OCI-M2 (cell line): ENCODE measurements around the gene APBB2.

Source experiments
- DNase-seq: peaks from one replicate; lab custom pipeline; 2025; ENCODE audit not compliant: unreplicated experiment; lab: John Stamatoyannopoulos, UW

APBB2 gene

DNA sequence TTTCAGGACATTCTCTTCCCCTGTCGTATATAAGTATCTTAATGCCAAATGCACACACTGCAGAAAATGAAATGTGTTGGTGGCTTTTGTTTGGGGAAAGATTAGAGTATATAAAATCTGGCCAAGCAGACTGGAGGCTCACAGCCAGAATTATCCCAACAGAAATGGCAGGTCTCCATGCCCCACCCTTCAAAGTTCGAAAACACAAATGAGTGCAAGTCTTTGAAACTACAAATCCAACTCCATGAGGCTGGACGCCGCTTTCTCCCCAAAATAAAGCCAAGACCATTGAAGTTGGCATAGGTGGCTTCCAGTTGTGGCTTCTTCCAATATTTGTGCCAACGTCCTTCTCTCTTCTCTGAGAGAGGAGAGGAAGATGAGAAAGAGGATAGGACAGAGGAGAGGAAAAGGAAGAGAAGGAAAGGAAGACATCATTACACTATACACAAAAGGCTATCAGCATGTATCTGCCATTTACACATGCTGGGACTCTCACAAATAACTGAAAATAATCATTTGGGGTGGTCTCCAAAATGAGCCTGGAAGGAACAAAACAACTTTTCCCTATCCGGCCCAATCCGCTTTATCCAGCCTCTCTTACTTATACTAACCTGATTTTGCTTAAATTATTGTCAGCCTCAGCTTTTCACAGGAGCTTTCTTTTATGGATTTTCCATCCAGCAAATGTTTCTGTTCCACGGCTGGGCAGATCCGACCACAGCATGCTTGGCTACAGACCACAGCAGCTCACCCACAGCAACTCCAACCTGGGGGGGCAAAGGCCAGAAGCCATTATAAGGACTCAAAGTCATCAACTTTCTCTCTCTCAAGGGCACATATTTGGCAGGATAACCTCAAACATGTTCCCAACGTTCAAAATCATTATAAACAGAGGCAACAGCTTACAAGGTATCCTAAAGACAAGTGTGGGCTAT is 71.7 kb downstream of the APBB2 start:
- no peak for DNase-seq

DNA sequence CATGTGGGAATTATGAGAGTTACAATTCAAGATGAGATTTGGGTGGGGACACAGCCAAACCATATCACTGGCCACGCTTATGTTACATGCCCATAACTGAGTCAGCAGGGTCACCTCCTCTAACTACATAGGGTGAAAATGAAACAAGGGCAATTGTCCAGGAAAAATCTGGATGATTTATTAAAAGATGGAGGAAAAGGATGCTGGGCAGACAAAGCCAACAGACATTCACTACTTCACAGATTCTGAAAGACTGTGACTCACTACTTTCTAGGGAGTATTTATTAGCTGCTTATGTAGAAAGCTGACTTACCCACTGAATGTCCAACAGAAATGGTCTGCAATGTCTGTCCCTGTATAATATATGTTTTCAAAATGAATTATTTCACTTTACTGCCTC is 72.4 kb downstream of the APBB2 start:
- no peak for DNase-seq

DNA sequence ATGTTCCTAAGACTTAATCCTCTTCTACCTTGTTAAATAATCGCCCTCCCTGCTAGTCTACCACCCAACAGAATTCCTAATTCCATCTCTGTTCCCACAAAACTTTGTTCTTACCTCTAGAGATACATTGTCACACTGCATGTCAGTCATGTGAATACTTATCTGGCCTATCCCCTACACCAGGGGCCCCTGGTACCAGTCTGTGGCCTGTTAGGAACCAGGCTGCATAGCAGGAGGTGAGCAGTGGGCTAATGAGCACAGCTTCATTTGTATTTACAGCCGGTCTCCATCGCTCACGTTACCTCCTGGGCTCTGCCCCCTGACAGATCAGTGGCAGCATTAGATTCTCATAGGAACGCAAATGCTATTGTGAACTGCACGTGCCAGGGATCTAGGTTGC is 73.9 kb downstream of the APBB2 start:
- DNase-seq: no peak

DNA sequence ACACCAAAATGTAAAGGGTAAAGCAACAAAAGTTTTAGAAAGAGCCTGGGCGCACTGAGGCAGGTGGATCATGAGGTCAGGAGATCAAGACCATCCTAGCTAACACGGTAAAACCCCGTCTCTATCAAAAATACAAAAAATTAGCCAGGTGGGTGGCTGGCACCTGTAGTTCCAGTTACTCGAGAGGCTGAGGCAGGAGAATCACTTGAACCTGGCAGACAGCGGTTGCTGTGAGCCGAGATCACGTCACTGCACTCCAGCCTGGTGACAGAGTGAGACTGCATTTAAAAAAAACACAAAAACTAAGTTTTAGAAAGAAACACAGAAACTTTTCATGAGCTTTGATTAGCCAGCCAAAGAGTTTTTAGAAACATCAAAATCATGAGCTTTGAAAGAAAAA is 76.5 kb downstream of the APBB2 start:
- no peak for DNase-seq

GRCh38 chr4:41136456-41136855 is 77.9 kb downstream of the APBB2 start:
- DNase-seq: no peak

DNA sequence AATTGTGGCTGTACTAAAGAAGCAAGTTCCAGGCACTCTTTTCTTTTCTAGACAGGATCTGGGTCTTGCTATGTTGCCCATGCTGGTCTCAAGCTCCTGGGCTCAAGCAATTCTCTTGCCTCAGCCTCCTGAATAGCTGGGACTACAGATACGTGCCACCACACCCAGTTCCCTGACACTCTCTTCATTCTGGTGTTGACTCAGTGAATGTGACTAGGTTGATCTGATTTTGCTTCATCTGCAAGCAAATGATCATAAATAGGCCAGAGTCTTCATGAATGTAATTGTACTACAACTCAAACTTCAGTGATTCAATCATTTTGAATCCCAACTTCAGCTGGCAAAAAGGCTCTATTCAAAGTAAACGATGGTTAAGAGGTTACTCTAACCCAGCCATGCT is 78.5 kb downstream of the APBB2 start:
- no peak for DNase-seq

GRCh38 chr4:41134581-41134980 is 79.8 kb downstream of the APBB2 start:
- DNase-seq: no peak

DNA sequence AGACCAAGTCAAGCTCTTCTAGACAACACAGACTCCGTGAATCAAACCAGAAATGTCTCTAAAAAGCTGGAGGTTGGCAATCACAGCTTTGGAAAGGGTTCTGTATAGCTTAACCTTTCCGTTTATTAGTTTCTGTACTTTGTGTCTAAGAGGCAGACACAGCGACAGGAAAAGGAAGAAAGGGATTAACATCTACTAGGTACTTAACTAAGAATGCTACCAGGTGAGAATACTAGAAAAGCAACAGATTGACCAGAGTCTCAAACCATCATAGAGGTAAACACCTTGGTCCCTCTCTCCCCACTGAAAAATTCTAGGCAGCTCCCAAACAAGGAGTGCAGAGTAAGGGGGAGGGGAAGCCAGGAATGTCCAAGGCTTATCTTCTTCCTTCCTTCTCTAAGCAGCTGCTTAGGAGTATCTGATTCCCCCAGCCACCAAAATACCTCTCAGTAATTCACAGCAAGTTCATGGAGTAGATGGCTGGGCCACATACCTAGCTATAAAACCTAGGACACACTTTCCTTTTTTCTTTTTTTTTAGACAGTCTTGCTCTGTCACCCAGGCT is 80.8 kb downstream of the APBB2 start:
- DNase-seq: no peak

DNA sequence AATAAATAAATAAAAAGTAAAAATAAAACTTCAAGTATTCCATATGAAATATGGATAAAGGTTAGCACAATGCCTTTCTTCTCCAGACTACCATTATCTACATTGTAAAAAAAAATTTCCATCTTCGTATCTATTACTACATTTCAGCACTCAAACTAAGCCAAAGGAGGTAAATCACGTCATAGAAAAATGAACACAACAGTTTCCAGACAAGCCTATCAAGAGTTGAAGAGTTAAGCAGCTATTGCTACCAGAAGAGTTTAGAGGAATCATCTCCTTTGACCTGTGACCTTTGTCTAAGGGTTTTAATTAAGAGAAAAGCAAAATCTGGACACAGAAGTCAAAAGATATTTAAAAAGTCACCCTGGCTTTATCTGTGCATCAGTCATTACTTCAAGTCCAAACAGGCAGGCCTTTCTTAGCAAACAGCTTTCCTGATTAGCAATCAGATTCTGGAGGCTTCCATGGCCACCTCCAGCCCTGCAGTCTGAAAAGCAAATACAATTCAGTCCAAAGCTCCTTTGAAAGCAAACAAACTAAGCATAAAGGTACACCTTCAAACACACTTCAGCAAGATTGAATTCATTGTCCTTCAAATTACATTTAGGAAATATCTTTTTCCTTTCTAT is 82.2 kb downstream of the APBB2 start:
- DNase-seq: no peak

DNA sequence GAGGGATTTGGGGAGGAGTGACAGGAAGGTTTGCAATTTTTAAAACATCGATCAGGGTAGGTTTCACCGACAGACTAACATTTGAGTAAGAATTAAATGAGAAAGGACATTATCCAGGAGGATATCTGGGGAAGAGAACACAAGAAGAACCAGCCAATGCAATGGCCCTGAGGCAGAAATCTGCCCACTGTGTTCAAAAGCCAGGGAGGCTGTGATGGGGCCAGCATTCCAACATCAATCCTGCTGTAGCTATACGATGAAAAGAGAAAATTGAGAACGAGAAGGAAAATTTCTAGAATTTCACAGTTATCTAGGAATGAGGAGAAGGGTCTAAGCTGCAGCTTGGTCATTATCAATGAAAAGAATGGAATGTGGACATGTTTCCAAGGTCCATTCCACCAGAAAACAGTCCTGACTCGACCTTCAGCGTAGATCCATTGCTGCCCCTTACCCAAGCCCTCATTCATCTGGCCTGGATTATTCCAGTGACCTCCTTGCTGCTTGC is 84.4 kb downstream of the APBB2 start:
- DNase-seq: no peak

- no peak for DNase-seq
Measured at GRCh38 chr4:41129128-41129754, 85.1 kb downstream of the APBB2 start.

DNA sequence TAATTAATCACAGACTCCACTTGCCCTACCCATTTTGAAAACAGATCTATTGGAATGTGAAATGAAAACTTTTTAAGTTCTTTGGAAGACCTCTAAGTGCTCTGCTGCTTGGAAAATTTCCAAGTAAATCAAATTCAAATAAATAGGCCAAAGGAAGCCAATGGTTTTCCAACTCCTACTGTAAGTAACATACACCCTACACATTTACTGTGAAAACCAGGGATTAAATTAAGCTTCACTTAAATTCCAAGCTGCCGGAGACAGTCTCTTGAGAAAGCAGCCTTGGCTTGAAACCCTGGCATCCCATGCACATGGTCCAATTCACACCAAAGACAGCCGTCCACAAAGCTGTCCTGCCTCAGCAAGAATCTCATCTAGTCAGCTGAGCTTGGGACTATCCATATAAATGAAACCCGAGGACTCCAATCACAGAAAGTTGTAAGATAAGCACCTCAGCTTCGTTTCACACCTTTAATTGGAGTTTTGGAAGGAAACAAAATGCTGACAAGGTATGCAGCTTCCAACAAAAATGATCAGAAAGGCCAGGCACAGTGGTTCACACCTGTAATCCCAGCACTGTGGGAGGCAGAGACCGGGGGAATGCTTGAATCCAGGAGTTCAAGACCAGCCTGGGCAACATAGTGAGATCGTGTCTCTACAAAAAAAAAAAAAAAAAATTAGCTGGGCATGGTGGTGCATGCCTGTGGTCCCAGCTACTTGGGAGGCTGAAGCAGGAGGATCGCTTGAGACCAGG is 88.6 kb downstream of the APBB2 start:
- DNase-seq: no peak

- no peak for DNase-seq
Measured at GRCh38 chr4:41124916-41125548, 89.3 kb downstream of the APBB2 start.

DNA sequence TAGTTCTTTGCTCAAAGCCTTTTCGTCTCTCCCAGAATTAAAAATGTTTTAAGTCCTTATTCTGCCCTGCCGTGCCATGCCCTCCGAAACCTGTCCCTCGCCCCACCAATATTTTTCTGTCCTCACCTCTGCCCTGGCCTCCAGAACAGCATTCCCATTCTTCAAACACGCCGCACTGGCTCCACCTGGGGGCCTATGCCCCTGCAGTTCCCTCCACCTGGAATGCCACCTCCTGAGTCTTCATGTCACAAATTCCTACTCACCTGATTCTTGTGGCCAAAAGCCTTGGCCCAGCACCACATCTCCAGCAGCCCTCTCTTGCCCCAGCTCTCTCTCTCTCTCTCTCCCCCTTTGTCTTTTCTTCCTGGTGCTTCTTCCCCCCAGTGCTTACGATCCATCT is 91.6 kb downstream of the APBB2 start:
- no peak for DNase-seq

DNA sequence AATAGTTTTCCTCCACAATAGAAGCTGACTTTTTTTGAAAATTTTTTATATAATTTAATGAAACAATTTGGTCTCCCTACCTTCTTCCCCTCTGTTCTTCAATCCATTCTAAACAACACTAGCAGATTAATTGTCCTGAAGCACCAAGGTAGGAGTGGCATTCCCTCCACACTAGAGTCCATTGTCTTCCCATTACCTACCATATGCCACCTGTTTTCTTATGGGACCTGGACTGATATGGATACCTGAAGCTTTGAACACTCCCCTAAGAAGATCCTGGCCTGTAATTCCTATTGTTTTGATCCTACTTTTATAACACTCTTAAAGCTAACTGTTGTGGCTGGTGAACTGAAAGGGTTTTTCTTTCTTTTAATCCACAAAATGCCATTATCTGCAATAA is 92.0 kb downstream of the APBB2 start:
- no peak for DNase-seq

DNA sequence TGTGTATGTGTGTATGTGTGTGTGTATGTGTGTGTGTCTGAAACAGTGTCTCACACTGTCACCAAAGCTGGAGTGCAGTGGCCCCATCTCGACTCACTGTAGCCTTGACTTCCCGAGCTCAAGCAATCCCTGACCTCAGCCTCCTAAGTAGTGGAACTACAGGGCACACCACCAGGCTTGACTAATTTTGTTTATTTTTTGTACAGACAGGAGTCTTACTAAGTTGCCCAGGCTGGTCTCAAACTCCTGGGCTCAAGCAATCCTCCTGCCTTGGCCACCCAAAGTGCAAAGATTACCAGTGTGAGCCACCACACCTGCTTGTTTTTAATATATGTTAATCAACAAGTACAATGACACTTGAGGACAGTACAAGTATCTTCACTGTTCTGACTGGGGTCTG is 92.4 kb downstream of the APBB2 start:
- no peak for DNase-seq

DNA sequence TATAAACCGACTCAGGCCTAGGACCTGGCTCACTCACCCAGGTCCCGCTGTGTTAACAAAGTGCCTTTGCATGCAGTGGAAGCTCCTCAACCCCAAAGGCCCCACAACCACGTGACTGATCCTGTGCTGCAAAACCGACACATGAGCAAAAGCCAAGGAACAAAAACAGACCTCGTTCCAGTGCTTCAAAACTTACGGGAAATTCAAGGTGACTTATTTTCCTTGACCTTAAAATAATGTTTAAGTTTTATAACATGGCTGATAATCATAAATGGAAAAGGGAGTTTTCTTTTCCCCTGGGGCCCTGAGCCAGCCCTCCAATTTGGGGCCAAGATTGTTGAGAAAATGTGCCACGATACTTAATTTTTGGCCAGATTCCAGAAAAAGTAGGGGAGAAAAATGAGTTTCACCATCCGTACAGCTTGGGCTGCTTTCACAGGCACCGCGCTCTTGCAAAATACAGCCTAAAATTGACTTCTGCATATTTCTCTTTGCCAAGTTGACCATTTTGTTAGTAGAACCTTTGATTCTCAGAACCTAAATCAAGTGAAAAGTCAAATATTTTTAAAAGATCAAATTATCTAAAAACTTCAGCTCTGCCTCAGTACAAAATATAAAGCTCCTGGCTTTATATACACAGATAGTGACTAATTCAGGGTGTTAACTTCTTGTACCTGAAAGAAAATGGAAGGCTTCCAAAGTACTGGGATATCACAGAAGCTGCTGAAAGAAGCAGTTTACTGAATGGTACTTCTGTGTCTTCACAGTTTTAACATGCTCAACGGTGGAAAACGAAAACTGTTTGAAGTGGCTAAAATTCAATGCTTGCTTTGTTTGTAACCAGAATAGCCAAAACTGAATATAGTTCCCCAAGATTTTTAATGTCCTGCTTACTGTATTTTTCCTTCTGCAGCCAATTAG is 93.8 kb downstream of the APBB2 start:
- DNase-seq: no peak

GRCh38 chr4:41119867-41120295 is 94.5 kb downstream of the APBB2 start:
- DNase-seq: no peak

DNA sequence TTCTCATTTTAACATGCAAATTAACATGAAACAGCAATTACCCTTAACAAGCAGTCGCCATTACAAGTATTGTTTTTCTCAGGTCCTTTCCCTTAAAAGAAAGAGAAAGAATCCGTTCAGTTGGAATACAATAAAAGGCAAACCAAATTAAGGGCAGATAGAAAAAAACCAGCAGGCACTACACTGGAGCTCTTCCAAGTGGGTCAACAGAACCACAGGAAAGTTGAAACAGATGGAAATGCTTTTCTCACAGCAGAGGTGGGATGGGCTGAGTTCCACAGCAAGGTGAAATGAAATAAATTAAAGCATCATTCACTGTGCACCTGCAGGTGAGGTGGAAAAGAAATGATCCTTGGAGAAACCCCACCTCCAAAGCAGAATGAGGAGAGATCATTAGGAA is 102.6 kb downstream of the APBB2 start:
- DNase-seq: no peak
